Left lung (tissue), 10 donors: ENCODE data around the gene BCL11A. TPM values are rescaled to one million over a fixed set of nuclear protein-coding genes. Genes with fewer than 3 reads are reported as not detected.

Experiments used
- ATAC-seq: fragments of 200-7000 bp; cut with Tn5 transposase; one replicate; pipeline ENCODE4 v1.9.1; 2020; ENCODE audit warnings: moderate library complexity
- DNase-seq, 4 donors: peaks; one replicate each; pipeline ENCODE4 v3.0.0-alpha.2; 2013 to 2020
- H3K27ac ChIP-seq, 2 donors: fragments of 200-600 bp; sonication (generic) in 1 of 2; one replicate each; pipeline versions ENCODE4 v1.5.0 to v1.8.0; 2020 to 2021
- H3K27me3 ChIP-seq, 2 donors: fragments of 200-600 bp; sonication (generic) in 1 of 2; one replicate each; pipeline versions ENCODE4 v1.5.0 to v1.8.0; 2020 to 2021
- H3K36me3 ChIP-seq, 2 donors: fragments of 200-600 bp; sonication (generic) in 1 of 2; one replicate each; pipeline versions ENCODE4 v1.5.0 to v1.8.0; 2020 to 2021
- H3K4me1 ChIP-seq, 2 donors: fragments of 200-600 bp; one replicate each; pipeline ENCODE4 v1.8.0; 2021
- H3K4me3 ChIP-seq, 2 donors: fragments of 200-600 bp; sonication (generic) in 1 of 2; one replicate each; pipeline versions ENCODE4 v1.5.0 to v1.8.0; 2020 to 2021; ENCODE audit warnings: mild to moderate bottlenecking in 1 of 2
- H3K9me3 ChIP-seq, 2 donors: fragments of 200-600 bp; sonication (generic) in 1 of 2; one replicate each; pipeline versions ENCODE4 v1.5.0 to v1.8.0; 2020 to 2021
- CTCF ChIP-seq, 2 donors: fragments of 200-600 bp; sonication (generic) in 1 of 2; IDR thresholded peaks; one replicate each; pipeline versions ENCODE4 v1.5.0 to v1.8.0; 2021; ENCODE audit warnings: antibody characterized with exemption in 2 of 2
- intact Hi-C, 2 donors: fragments of 100-400 bp; cut with DNase I; formaldehyde crosslinking; loops; one replicate each; pipeline versions ENCODE4 v1.11.2 to v1.14.2; 2022
- polyA plus RNA-seq, 6 donors: library from polyadenylated mRNA; unstranded; fragments of 120-200 nt; gene quantifications; one replicate each; pipeline ENCODE4 v1.2.1, GENCODE V29; 2013; ENCODE audit not compliant: insufficient read length in 6 of 6
- total RNA-seq, 2 donors: library from RNA; stranded (reverse); fragmentation: NEBNext Ultra II Directional; extraction: Animal tissue kit (Norgen Biotek cat#: 25700); gene quantifications; one replicate each; pipeline ENCODE4 v1.2.1, GENCODE V29; 2021
- donor health status: DM: no; HTN: yes; CAD: no.
- donor health status: DM: no; HTN: no; CAD: no.

BCL11A gene
- total and polyA plus RNA-seq, 8 donors: 4.0 to 33.5 (median 24.9) TPM

- Histone ChIP-seq H3K27me3 (no peaks in the 10 kb centered on the region), H3K4me3 (no peak overlapping the region), H3K27ac (no peak overlapping the region), H3K4me1 (peaks cover 4 to 12% of the 10 kb centered on the region in 2 donors), H3K36me3 (no peaks in the 10 kb centered on the region), H3K9me3 (no peaks in the 10 kb centered on the region)
- intact Hi-C loops: no loop called here
- ATAC-seq (peak; percentile 45), DNase-seq (peak in 2 of 4 donors; percentile 54 to 56)
- no peak for TF ChIP-seq CTCF (IDR thresholded peaks at IDR 0.05)
Observed at GRCh38 chr2:60476206-60476954, 77.1 kb downstream of the BCL11A start.

GRCh38 chr2:60475123-60475830 lies 78.2 kb downstream of the BCL11A start:
- intact Hi-C loops: no loop called here
- no peak for ATAC-seq
- Histone ChIP-seq H3K9me3 (no peaks in the 10 kb centered on the region), H3K36me3 (no peaks in the 10 kb centered on the region), H3K27me3 (no peaks in the 10 kb centered on the region), H3K27ac (no peak overlapping the region), H3K4me1 (peaks cover 2 to 4% of the 10 kb centered on the region in 2 donors), H3K4me3 (no peak overlapping the region)
- TF ChIP-seq CTCF (IDR thresholded peaks at IDR 0.05): no peak
- no peak for DNase-seq

- Histone ChIP-seq H3K27me3 (no peaks in the 10 kb centered on the region), H3K27ac (no peak overlapping the region), H3K9me3 (no peaks in the 10 kb centered on the region), H3K4me3 (no peak overlapping the region), H3K36me3 (no peaks in the 10 kb centered on the region), H3K4me1 (peaks cover 4 to 6% of the 10 kb centered on the region in 2 donors)
- intact Hi-C loops: no loop called here
- no peak for TF ChIP-seq CTCF (IDR thresholded peaks at IDR 0.05)
- ATAC-seq: no peak
- DNase-seq: no peak
Observed at GRCh38 chr2:60474301-60474700, 79.2 kb downstream of the BCL11A start.

- intact Hi-C loops: no loop called here
- H3K4me3 ChIP-seq: no peak overlapping the region
- TF ChIP-seq CTCF (IDR thresholded peaks at IDR 0.05): no peak
- H3K4me1 ChIP-seq: peaks cover 4 to 6% of the 10 kb centered on the region in 2 donors
- H3K27me3 ChIP-seq: no peaks in the 10 kb centered on the region
- no peak for DNase-seq
- ATAC-seq: no peak
- no peaks in the 10 kb centered on the region for H3K9me3 ChIP-seq
- no peak overlapping the region for H3K27ac ChIP-seq
- H3K36me3 ChIP-seq: no peaks in the 10 kb centered on the region
Observed at GRCh38 chr2:60473546-60473945, 79.9 kb downstream of the BCL11A start.

GRCh38 chr2:60472663-60473289 lies 80.7 kb downstream of the BCL11A start:
- no peaks in the 10 kb centered on the region for H3K27me3 ChIP-seq
- TF ChIP-seq CTCF (IDR thresholded peaks at IDR 0.05): no peak
- H3K36me3 ChIP-seq: no peaks in the 10 kb centered on the region
- DNase-seq (no peak), ATAC-seq (no peak)
- no peak overlapping the region for H3K4me3 ChIP-seq
- H3K9me3 ChIP-seq: no peaks in the 10 kb centered on the region
- H3K4me1 ChIP-seq: peaks cover 4 to 6% of the 10 kb centered on the region in 2 donors
- intact Hi-C loops: no loop called here
- H3K27ac ChIP-seq: no peak overlapping the region
